GM19397 (cell line): ENCODE results near the gene IQCH.

Experiments used
- ATAC-seq: cut with Tn5 transposase; IDR thresholded peaks from one replicate; pipeline ENCODE4 v1.9.1; 2021; ENCODE audit warnings: mild to moderate bottlenecking, moderate library complexity; ENCODE audit not compliant: unreplicated experiment

The IQCH gene

DNA sequence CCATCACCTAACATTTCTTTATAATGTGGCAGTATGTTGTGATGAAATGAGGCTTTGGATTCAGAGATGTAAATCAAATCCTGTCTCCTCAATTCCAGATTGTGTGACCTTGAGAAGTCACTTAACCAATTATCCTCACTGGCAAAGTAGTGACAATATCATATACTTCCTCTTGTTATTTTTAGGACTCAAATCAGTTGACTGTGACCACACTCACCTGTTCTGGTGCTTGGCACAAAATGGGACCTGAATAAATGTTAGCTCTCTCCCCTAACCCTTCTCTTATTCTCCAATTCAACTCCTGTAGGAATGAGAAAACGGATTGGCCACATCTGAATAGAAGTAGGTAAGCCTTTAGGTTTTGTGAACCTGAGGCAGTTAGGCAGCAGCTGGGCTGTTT is 42.1 kb downstream of the IQCH start:
- ATAC-seq, result no peak

DNA sequence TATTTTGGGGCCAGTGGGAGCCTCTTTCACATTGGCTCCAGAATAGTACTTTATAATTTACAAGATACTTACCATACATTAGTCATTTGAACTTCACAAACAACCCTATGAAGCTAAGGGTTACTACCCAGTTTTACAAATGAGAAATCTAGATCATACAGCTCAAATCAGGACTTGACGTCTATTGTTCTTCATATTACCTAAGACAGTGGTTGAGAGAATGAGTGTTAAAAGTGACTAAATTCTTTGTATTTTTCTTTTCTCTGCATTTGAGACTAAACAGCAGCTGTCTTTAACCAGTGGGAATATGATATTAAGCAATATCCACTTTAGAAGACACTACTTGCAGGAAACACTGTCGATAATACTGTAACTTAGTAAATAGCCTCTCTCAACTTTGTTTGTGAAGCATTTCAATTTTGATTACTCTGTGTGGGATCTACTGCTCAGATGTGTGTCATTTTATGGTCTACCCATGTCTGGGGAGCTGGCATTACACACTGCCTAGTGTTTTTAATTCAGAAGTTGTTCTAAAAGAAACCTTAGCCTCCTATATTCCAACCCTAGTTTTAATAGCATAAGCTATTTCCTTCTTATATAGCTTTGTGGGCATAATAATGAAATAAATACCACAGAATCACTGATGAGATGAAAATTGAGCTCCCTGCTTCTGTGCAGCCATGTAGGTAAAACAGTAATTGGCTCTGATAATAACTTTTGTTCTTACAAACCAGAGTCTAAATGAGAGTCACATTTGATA is 45.9 kb downstream of the IQCH start:
- no peak for ATAC-seq

DNA sequence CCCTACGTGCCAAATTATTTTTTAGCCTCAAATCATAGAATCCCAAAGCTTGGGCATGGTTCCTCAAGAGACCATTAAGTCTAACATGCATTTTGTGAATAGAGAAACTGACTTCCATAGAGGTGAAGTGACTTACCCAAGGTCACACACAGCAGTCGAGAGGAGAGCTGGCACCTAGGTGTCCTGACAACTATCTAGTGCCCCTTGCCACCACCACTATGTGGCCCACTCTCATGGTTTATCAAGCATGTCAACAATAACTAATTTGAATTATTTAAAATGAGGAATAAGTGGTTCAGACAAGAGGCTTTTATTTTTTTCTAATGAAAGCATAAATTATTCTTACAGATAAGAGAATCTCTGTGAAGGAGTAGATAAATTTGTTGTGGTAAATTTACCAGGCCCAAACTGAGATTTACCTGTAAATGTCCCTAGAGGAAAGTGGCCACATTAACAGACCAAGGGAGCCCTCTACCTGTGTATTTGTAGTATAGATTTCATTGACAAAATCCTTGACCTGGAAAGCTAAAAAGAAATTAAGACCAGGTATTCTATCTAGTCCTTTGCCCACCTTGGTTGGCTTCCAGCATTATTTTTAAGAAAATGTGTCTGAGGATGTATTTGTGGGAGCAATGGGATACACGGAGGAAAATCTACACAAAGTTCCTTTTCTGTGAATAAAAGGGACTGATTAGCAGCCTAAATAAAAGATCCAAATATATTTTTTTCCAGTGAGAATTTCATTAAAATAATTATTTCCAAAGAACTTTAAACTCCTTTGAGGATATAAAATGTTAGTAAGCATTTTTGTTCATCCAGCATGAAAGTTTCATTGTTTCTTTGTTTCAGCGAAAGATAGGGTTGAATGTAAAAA is 49.1 kb downstream of the IQCH start:
- ATAC-seq, result no peak

DNA sequence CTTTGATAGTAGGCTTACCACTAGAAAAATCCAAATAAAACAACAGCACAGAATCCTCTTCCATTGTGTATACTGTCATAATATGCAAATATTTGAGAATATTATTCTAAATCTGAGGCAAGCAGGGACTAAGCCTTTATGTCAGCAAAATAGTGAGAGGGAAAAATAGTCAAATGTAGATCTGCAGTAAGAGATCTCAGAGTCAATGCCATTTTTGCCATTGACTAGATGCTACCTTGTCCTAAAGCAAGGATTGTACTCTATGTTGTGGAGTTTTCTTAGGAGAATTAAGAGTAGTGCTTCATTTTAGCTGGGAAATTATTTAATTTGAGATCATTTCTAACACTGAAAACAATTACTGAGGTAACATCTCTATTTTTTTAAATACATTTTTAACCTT is 50.2 kb downstream of the IQCH start:
- ATAC-seq, result no peak

DNA sequence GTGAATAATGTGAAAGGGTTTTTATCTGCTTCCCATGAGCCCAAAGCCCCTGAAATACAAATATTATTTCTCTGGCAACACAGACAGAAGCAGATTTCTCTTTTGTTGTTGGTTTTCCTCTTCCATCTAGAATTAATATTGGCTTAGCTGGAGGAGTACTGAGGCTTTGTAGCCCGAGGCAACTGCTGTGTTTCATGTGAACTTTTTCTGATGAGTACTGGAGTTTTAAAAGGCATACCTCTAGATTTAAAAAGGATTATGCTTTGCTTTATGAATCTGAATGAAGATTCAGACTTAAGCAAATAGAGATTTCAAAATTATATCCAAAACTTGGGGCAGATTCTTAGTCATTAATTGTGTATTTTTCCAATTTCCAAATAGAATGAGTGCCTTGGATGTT is 50.9 kb downstream of the IQCH start:
- ATAC-seq, result no peak

DNA sequence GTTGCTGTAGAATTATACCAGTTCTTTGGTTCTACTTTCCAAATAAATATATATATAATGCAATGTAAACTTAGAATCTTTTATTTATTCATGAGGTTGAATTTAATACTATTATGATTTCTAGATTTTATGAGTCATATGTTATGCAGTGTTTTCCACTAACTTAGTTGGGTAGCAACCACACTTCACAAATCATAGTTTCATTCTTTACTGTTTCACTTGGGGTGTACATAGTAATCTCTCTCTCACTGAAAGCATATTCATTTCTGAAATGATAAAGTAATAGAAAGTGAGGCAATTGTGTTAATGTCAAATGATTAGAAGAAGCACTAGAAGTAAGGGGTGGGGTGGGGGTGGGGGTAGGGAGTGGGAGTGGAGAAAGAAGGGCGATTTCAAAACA is 52.6 kb downstream of the IQCH start:
- ATAC-seq, result no peak

DNA sequence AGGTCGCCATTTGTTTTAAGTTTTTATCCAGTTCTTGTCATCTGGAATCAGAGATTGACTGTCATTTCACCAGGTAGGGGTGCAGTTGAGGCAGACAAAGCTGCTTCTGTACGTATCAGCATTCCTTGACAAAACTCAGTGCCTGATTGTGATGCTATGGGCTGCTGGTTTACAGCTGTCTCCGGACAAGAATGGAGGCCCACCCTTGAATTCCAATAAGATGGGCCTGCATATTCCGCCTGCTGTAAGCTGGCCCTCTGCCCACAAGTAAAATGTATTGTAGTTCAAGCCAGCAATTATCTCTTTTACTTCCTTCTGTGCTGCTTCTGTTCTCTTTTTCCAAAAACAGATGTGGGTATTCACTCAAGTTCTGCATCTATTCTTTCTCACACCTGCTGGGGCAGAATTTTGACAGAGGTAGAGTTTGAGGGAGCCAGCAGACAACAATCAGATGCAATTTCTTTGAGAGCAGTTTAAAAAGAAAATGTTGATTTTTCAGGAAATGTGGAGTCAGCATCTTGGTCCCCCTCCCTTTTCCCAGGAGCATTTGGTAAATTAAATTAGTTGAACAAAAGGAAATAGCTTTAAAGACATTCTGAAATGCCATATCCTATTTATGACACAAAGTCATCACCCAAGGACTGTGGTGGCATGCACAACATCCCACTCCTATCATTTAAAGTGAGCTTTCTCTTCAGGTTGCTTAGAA is 53.5 kb downstream of the IQCH start:
- no peak for ATAC-seq

DNA sequence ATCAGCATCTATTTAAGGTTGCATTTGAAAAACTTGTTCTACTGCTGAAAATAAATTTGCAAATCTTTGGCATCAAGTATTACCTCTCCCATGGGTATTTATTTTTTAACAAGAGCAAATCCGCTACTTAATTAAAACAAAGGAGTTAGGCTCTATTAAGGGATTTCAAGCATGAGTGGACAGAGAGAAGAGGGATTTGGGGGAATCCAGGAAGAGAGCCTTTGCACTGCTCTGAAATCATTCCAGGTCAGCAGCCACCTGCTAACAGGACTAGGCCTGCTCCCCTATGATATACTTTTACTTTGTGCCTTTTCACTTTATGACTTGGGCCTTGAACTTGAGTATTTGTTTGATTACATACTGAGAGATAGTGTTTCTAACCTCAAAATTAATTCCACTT is 57.1 kb downstream of the IQCH start:
- ATAC-seq, result no peak

DNA sequence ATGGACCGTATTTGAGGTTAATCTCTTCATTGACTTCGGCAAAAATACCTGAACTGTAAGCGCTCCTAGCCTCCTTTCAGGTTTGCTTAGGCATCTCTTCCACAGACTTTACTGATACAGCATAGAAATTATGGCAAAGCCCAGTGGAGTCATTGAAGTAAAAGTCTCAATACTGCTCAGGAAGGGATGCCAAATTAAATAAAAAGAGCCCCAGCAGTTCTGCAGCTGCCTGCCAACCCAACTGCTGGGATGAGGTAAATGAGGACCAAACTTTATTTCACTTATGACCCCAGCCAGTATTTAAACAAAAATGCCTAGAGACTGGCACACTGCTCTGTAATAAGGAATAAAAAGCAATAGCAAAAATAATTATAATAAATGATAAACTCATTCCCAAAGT is 65.4 kb downstream of the IQCH start:
- ATAC-seq, result no peak

DNA sequence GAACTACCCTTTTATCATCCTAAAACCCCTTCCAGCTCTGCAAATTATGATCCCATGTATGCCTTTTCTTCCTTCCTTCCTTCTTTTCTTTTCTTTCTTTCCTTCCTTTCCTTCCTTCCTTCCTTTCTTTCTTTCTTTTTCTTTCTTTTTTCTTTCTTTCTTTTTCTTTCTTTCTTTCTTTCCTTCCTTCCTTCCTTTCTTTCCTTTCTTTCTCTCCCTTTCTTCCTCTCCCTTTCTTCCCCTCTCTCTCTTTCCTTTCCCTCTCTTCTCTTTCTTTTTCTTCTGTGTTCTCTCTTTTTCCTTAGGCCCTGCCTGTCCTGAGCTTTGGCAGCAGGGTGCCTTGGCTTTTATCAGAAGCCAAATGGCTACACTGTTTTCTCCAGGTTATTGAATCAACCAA is 66.8 kb downstream of the IQCH start:
- no peak for ATAC-seq

DNA sequence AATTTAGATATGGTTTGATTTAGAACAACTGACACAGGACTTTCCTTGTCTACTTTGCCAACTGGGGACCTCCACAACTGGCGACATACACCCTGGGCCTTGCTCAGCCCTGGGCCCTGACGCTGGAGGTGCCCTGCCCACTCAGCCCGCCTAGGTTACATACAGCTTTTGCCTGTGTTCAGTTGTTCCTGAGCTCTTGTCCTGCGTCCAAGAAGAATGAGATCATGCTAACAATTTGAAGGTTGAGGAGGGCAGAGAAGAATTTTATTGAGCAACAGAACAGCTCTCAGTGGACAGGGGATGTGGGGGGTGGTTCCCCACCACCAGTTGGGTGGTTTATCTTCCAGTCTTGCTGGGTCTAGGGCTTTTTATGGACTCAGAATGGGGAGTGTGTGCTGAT is 67.9 kb downstream of the IQCH start:
- ATAC-seq, result no peak

DNA sequence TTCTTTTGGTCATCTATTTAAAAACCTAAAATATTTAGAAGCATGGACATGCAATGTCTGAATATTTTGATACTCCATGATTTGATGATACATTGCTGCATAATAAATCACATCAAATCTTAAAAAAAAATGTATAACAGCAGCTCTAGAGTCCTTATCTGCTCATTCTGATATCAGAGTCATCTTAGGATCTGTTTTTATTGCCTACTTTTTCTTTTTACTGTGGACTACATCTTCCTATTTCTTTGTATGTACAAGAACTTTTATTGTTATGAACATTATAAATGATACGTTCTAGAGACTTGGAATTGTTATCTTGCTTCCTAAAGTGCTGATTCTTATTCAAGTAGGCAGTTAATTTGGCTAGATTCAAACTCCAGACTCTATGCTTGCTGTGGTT is 72.7 kb downstream of the IQCH start:
- ATAC-seq, result no peak

DNA sequence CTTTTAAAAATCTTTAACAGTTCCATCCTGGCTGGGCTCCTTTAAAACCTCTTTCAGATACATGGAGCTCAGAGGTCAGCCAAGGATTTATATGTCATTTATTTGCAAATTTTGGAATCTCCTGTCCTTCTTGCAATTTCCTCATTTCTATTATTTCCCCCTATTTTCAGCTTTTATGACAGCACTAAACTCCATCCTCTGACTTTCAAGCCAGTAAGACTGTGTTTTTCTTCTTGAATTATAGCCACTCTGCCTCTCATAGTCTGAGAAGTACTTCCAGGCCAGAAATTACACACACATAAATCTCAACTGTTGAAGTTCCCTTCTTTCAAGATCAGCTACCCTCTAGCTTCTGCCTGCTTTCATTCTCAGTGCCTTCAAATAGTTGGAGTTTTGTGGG is 73.2 kb downstream of the IQCH start:
- no peak for ATAC-seq

DNA sequence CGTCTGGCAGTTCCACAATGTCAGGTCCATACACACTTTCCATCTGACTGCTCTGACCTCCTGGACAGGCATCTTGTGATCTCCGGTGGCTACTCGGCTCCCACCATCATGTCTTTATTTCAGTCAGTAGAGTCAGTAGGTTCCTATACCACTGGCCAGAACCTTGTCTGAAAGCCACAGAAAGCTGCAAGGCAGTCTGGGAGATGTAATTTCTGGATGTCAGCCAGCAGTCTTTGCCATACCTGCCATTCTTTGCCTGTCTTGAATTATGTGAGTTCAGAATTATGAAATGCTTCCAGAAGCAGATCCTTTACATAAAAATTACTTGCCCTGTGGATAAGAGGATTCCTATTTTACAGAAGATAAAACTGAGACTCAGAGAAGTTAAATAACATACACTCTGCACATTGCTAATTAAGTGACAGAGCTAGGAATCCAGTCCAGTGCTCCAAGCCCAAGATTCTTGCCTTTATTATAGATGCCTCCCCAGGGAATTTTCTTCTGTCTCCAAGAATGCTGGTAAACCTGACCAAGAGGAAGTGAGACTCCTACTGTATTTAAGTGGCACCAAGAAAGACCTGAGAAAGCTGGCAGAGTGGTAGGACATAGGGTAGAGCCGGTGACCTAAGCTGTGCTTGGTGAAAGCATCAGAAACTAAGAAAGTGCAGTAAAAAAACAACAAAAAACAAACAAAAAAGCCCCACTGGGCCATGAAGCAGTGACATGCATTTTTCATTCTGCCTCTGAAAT is 75.6 kb downstream of the IQCH start:
- ATAC-seq, result no peak

DNA sequence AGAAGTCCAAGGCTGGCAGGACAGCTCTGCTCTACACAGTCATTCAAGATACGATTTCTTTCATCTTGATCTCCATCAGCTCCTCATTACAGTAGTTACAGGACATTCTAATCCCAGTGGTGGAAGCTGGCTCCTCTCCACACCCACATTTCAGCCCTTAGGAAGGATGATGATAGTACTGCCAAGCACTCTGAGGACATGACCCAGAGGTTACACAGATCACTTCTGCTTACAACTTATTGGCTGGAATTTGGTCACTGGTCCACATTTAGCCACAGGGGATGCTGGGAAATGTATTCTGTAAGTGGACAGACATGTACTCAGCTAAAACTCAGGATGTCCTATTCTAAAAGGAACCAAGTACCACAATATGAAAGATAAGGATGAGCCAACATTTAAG is 77.1 kb downstream of the IQCH start:
- no peak for ATAC-seq

DNA sequence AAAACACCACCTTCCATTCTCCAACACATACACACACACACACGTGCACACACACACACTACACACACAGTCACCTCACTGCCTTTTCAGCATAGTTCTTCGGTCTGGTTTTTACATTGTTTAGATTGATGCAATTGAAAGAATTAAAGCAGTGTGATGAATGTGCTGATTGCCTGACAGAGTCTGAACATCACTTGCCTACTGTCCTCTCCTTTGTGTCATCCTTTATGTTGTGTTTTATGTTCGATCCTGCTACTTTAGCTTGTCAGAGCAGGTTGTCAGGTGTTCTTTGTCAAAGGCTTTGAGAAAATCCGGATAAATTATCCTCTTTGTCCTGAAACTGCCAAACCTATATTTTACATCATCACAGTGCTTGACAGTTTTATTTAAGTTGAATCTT is 80.4 kb downstream of the IQCH start:
- no peak for ATAC-seq

DNA sequence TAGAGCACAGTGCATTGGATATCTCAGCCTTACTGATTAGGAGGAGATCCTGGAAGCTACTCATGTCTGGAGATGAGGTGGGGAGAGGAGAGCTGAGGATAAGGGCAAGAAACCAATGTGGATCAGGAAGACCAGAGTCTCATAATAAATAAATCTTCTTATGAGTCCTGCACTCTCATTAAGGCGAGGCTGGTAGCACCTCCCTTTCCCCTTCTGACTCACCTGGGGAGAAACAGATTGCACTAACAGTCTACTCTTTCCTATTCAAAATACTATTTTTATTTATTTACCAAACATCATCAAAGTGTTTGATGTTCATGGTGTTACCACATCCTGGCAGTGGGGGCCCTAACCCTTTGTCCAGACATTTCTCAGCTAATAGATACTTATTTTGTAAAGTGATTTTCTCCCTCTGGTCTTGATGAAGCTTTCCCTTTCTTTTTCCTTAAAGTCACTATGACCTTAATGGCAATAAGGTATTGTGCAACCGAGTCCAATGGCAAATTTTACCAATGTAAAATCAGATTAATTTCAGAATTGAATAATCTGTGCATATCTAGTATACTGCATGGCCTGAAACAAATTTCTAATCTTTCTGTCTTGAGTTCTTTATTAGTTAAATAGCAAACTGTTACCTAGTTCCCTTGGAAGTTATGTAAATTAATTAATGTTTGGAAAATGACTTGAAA is 81.1 kb downstream of the IQCH start:
- no peak for ATAC-seq

DNA sequence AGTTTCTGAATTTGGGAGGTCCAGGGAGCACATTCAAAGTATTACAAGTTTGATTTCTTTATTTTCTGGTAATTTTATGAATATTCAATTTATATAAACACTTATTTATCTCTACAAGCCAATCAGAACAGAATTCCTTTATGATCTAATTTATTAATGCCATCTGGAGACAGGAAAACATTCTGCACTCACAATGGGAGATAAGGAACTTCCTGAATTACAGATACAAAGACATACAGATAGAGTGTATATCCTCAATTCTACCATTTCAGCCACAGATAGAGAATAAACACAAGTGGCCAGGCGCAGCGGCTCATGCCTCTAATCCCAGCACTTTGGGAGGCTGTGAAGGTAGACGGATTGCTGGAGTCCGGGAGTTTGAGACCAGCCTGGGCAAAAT is 86.0 kb downstream of the IQCH start:
- no peak for ATAC-seq

DNA sequence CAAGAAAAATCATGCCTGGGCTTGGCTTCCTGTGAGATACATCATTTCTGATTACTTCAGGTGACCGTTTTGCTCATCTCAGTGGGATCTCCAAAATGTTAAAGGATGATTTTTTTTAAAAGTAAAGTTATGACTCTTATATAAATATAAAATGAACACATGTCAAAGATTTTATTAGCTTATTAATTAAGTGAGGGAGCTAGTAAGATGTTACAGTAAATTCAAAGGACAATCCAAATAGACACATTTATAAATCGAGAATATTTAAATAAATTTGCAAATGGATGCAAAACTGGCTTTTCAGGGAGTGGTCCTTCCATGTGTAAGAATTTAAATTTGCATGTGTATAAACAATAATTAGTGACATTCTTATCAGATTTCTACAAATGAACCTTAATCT is 87.0 kb downstream of the IQCH start:
- no peak for ATAC-seq

DNA sequence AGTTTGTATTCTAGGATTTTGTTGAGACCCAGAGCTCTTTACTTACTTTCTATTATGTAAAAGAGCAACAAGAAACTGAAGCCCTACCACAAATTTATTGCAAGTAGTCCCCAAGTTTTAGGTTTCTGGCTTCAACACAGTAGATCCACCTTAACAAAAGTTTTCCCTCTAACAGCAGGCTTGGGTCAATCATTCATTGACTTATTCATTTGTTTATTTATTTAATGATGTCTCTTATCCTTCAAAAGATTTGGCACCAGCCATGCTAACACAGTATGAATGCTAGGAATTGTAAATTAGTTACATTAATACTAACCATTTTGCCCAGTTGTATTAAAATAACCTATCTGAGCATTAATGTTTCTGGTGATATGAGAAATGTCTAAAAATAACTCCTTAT is 88.6 kb downstream of the IQCH start:
- ATAC-seq, result no peak

DNA sequence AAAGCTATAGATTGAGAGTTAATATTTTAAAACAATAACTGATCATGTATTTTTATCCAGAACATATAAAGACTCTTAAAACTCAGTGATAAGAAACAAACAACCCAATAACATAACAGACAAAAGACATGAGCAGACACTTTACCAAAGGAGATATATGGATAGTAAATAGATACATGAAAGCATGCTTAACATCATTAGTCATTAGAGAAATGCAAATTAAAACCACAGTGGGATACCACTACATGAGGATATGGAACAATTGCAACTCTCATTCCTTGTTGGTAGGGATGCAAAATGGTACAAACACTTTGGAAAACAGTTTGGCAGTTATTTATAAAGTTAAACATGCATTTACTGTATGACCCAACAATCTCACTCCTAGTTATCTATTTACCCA is 95.0 kb downstream of the IQCH start:
- no peak for ATAC-seq
